NCI-H524 (cell line): ENCODE data around the gene NUP37.
"Not testable (repeated sequence)": the region's sequence is repeated elsewhere in the genome, so short reads cannot be mapped to it uniquely, and the experiment has no call there.

ENCODE experiments used
- DNase-seq, 2 experiments: peaks; one replicate each; lab custom pipeline; 2025; lab: John Stamatoyannopoulos, UW

NUP37 gene

GRCh38 chr12:102089228-102089835, 30.6 kb downstream of the NUP37 start:
- not testable (repeated sequence) for DNase-seq

GRCh38 chr12:102080842-102081241, 39.1 kb downstream of the NUP37 start:
- no peak for DNase-seq

- not testable (repeated sequence) for DNase-seq
Measured at GRCh38 chr12:102072092-102072491, 47.8 kb downstream of the NUP37 start.

- no peak for DNase-seq
Measured at GRCh38 chr12:102069707-102070106, 50.2 kb downstream of the NUP37 start.

- no peak for DNase-seq
Measured at GRCh38 chr12:102067574-102068258, 52.2 kb downstream of the NUP37 start.

- no peak for DNase-seq
Measured at GRCh38 chr12:102064476-102064875, 55.4 kb downstream of the NUP37 start.

GRCh38 chr12:102063069-102063468, 56.8 kb downstream of the NUP37 start:
- peak; percentile 1 to 29 for DNase-seq

GRCh38 chr12:102062419-102062806, 57.5 kb downstream of the NUP37 start:
- DNase-seq: no peak

- peak; percentile 82 to 91 for DNase-seq
Measured at GRCh38 chr12:102061560-102062418, 58.1 kb downstream of the NUP37 start, which contains the start of gene WASHC3. Gene WASHC3, minus strand, starts transcription at chr12:102061991. Its CDS starts 29 bp downstream, at chr12:102061962.

- no peak for DNase-seq
Measured at GRCh38 chr12:102061096-102061559, 58.8 kb downstream of the NUP37 start.

GRCh38 chr12:102059343-102059742, 60.6 kb downstream of the NUP37 start:
- no peak for DNase-seq

- DNase-seq: no peak
Measured at GRCh38 chr12:102054345-102054744, 65.6 kb downstream of the NUP37 start.

- DNase-seq: no peak
Measured at GRCh38 chr12:102053062-102053349, 66.9 kb downstream of the NUP37 start.

GRCh38 chr12:102052192-102053061, 67.5 kb downstream of the NUP37 start:
- DNase-seq: no peak

GRCh38 chr12:102051431-102051965, 68.4 kb downstream of the NUP37 start:
- no peak for DNase-seq

GRCh38 chr12:102050660-102051430, 69.1 kb downstream of the NUP37 start:
- DNase-seq: no peak

- no peak for DNase-seq
Measured at GRCh38 chr12:102043928-102044327, 76.0 kb downstream of the NUP37 start.

GRCh38 chr12:102033991-102034745, 85.7 kb downstream of the NUP37 start:
- DNase-seq: no peak

GRCh38 chr12:102031852-102032251, 88.1 kb downstream of the NUP37 start:
- DNase-seq: no peak

GRCh38 chr12:102029141-102029540, 90.8 kb downstream of the NUP37 start:
- no peak for DNase-seq
